CD4-positive, alpha-beta T cell treated with Interleukin-2 at 100 ng/mL for 4 hours (primary cell): ENCODE measurements around the gene CCT6A.
"Not testable (repeated sequence)": the region's sequence is repeated elsewhere in the genome, so short reads cannot be mapped to it uniquely, and the experiment has no call there.

ENCODE experiments used
- DNase-seq: peaks from one replicate; pipeline ENCODE4 v3.0.0-alpha.2; 2020; ENCODE audit warnings: low spot score

Gene CCT6A

GRCh38 chr7:56098187-56099008, 46.8 kb downstream of the CCT6A start:
- DNase-seq, result not testable (repeated sequence)

DNA sequence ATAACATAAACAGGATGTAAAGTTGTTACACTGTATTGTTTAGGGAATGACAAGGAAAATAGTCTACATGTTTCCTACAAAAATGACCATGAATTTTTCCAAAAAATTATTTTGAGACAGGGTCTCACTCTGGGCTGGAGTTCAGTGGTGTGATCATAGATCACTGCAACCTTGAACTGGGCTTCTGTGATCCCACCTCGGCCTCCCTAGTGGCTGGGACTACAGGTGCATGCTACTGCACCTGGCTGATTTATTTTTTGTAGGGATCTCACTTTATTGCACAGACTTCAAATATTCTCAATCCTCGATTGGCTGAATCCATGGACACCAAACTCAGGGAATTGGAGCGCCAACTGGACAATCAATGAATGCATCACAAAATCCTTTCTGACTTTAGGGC, 48.1 kb downstream of the CCT6A start:
- DNase-seq, result no peak

GRCh38 chr7:56104138-56104537, 52.6 kb downstream of the CCT6A start:
- DNase-seq, result not testable (repeated sequence)

DNA sequence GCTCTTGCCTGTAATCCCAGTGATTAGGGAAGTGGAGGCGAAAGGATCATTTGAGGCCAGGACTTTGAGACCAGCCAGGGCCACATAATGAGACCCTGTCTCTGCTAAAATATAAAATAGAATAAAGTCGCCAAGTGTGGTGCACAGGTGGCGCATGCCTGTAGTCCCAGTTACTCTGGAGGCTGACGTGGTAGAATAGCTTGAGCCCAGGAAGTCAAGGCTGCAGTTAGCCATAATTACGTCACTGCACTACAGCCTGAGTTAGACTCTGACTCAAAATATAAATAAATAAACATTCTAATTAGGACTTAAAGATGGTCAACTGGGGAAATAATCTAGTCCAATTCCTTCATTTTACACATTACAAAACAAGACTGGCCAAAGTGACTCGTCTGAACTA, 53.9 kb downstream of the CCT6A start:
- peak; percentile 34 for DNase-seq

- peak; percentile 95 for DNase-seq
Observed at GRCh38 chr7:56106108-56107073, 54.8 kb downstream of the CCT6A start, which contains the start of gene CHCHD2. Gene CHCHD2 (minus strand): TSS chr7:56106476. CDS start chr7:56106413, 63 bp downstream.

GRCh38 chr7:56107954-56108258, 56.3 kb downstream of the CCT6A start:
- DNase-seq, result no peak

GRCh38 chr7:56110611-56111010, 59.0 kb downstream of the CCT6A start:
- no peak for DNase-seq

DNA sequence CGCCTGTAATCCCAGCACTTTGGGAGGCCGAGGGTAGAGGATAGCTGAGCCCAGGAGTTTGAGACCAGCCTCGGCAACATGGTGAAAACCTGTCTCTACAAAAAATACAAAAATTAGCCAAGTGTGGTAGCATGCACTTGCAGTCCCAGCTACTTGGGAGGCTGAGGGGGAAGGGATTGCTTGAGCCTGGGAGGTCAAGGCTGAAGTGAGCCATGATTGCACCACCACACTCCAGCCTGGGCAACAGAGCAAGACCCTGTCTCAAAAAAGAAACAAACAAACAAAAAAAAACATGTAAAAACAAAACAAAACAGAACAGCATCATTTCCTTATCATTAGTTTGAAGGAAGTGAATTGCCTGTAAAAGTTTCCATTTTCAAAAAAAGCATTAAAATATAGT, 60.7 kb downstream of the CCT6A start:
- not testable (repeated sequence) for DNase-seq
